Smooth muscle cell (in vitro differentiated cells): Measurements from ENCODE around the gene MTURN. TPM values are rescaled to one million over a fixed set of nuclear protein-coding genes. Genes with fewer than 3 reads are reported as not detected.
A peak's percentile ranks its signal among the peaks of the same experiment; 100 is the strongest.
"Not testable (repeated sequence)": the region's sequence is repeated elsewhere in the genome, so short reads cannot be mapped to it uniquely, and the experiment has no call there.

Source experiments
- DNase-seq: peaks from one replicate; lab custom pipeline; 2025; ENCODE audit not compliant: unreplicated experiment; lab: John Stamatoyannopoulos, UW
- H2AFZ ChIP-seq: fragments of 200-600 bp; sonication (generic); 2 replicates; pipeline ENCODE4 v1.6.0; 2016; ENCODE audit warnings: antibody characterized with exemption, low read depth, mild to moderate bottlenecking
- H3F3A ChIP-seq: fragments of 200-600 bp; sonication (generic); 2 replicates; pipeline ENCODE4 v1.6.0; 2017; ENCODE audit warnings: antibody characterized with exemption, low read depth
- H3K27ac ChIP-seq: fragments of 200-600 bp; sonication (generic); 2 replicates; pipeline ENCODE4 v1.5.1; 2016; ENCODE audit warnings: low read depth, mild to moderate bottlenecking
- H3K27me3 ChIP-seq: fragments of 200-600 bp; sonication (generic); 2 replicates; pipeline ENCODE4 v1.6.1; 2016; ENCODE audit warnings: low read depth, mild to moderate bottlenecking
- H3K36me3 ChIP-seq: fragments of 200-600 bp; sonication (generic); 2 replicates; pipeline ENCODE4 v1.5.1; 2016; ENCODE audit warnings: low read depth
- H3K4me1 ChIP-seq: fragments of 200-600 bp; sonication (generic); 2 replicates; pipeline ENCODE4 v1.5.1; 2016; ENCODE audit warnings: low read depth
- H3K4me2 ChIP-seq: fragments of 200-600 bp; sonication (generic); 2 replicates; pipeline ENCODE4 v1.6.0; 2016; ENCODE audit warnings: mild to moderate bottlenecking
- H3K4me3 ChIP-seq: fragments of 200-600 bp; sonication (generic); 2 replicates; pipeline ENCODE4 v1.5.1; 2016; ENCODE audit warnings: mild to moderate bottlenecking
- H3K79me2 ChIP-seq: fragments of 200-600 bp; sonication (generic); 2 replicates; pipeline ENCODE4 v1.6.0; 2016; ENCODE audit warnings: low read depth, mild to moderate bottlenecking
- H3K9ac ChIP-seq: fragments of 200-600 bp; sonication (generic); 2 replicates; pipeline ENCODE4 v1.6.0; 2016; ENCODE audit warnings: low read depth
- H3K9me3 ChIP-seq: fragments of 200-600 bp; sonication (generic); replicated peaks from 2 replicates; pipeline ENCODE4 v1.5.1; 2016; ENCODE audit warnings: low read depth
- H4K20me1 ChIP-seq: fragments of 200-600 bp; sonication (generic); 2 replicates; pipeline ENCODE4 v1.6.0; 2016; ENCODE audit warnings: low read depth
- CTCF ChIP-seq: fragments of 200-600 bp; sonication (generic); IDR thresholded peaks from 2 replicates; pipeline ENCODE4 v1.5.1; 2017; ENCODE audit warnings: borderline replicate concordance, mild to moderate bottlenecking, antibody characterized with exemption; ENCODE audit not compliant: insufficient read depth, poor library complexity, severe bottlenecking
- WGBS: methylation state at CpG from one replicate; pipeline ENCODE4 v1.1.7; 2016; ENCODE audit warnings: low lambda C conversion rate; 5-methylcytosine and 5-hydroxymethylcytosine counted together
- polyA plus RNA-seq: library from polyadenylated mRNA; unstranded; fragments of >200 nt; fragmentation: Nextera tagmentation; extraction: Ambion mirVana; gene quantifications from 2 replicates; pipeline ENCODE4 v1.2.1, GENCODE V29; 2016
- total RNA-seq: library from RNA; depleted of rRNA; stranded (reverse); fragments of >200 nt; gene quantifications from 2 replicates; pipeline ENCODE4 v1.2.3, GENCODE V29; 2014

The MTURN gene
- total and polyA plus RNA-seq, 2 experiments from 2014 or later, result 3.1 to 3.9 TPM

GRCh38 chr7:30090111-30090510, 44.7 kb upstream of the MTURN start:
- no peaks in the 10 kb centered on the region for H3K36me3 ChIP-seq
- no peak overlapping the region for H3K27ac ChIP-seq

GRCh38 chr7:30091491-30091912, 43.3 kb upstream of the MTURN start:
- no peaks in the 10 kb centered on the region for H3K27me3 ChIP-seq
- no peaks in the 10 kb centered on the region for H3K9me3 ChIP-seq
- no peaks in the 10 kb centered on the region for H3F3A ChIP-seq
- 52% methylated on average over 2 of the region's 2 CpGs for WGBS
- no peaks in the 10 kb centered on the region for H3K4me1 ChIP-seq
- peak overlapping the region; percentile 32 for H3K27ac ChIP-seq
- H2AFZ ChIP-seq, result no peak overlapping the region
- no peak overlapping the region for H3K4me3 ChIP-seq
- H3K36me3 ChIP-seq, result no peaks in the 10 kb centered on the region
- H4K20me1 ChIP-seq, result peaks cover 4% of the 10 kb centered on the region
- no peak overlapping the region for H3K4me2 ChIP-seq
- DNase-seq, result no peak
- H3K79me2 ChIP-seq, result no peaks in the 10 kb centered on the region
- no peak overlapping the region for H3K9ac ChIP-seq
- TF ChIP-seq CTCF, result no peak

More at GRCh38 chr7:30090111-30090510, 44.7 kb upstream of the MTURN start:
- no peak for TF ChIP-seq CTCF
- Histone ChIP-seq H3K4me3 (no peak overlapping the region), H4K20me1 (peaks cover 8% of the 10 kb centered on the region), H2AFZ (no peak overlapping the region), H3K9ac (no peak overlapping the region), H3K4me2 (no peak overlapping the region), H3K4me1 (no peaks in the 10 kb centered on the region), H3F3A (no peaks in the 10 kb centered on the region), H3K27me3 (no peaks in the 10 kb centered on the region), H3K79me2 (no peaks in the 10 kb centered on the region), H3K9me3 (no peaks in the 10 kb centered on the region)
- DNase-seq, result no peak
- 98% methylated on average over 3 of the region's 3 CpGs for WGBS

- no peaks in the 10 kb centered on the region for H3K4me1 ChIP-seq
- no peak overlapping the region for H3K9ac ChIP-seq
- H3K4me2 ChIP-seq, result no peak overlapping the region
- H3F3A ChIP-seq, result no peaks in the 10 kb centered on the region
- H3K27me3 ChIP-seq, result no peaks in the 10 kb centered on the region
- no peak for TF ChIP-seq CTCF
- no peaks in the 10 kb centered on the region for H4K20me1 ChIP-seq
- no peaks in the 10 kb centered on the region for H3K79me2 ChIP-seq
- no peaks in the 10 kb centered on the region for H3K9me3 ChIP-seq
- no peak overlapping the region for H2AFZ ChIP-seq
- H3K36me3 ChIP-seq, result no peaks in the 10 kb centered on the region
- WGBS, result 92% methylated on average over 5 of the region's 5 CpGs
- H3K4me3 ChIP-seq, result no peak overlapping the region
- no peak for DNase-seq
- peak overlapping the region; percentile 32 for H3K27ac ChIP-seq
These were observed 42.8 kb upstream of the MTURN start for GRCh38 chr7:30091987-30092386.

GRCh38 chr7:30093420-30093952, 41.3 kb upstream of the MTURN start:
- no peak for TF ChIP-seq CTCF
- Histone ChIP-seq H3K9me3 (no peaks in the 10 kb centered on the region), H4K20me1 (no peaks in the 10 kb centered on the region), H3K4me3 (no peak overlapping the region), H3K27me3 (no peaks in the 10 kb centered on the region), H3K79me2 (no peaks in the 10 kb centered on the region), H3F3A (no peaks in the 10 kb centered on the region), H3K4me2 (no peak overlapping the region), H3K36me3 (no peaks in the 10 kb centered on the region), H2AFZ (no peak overlapping the region), H3K4me1 (no peaks in the 10 kb centered on the region), H3K27ac (no peak overlapping the region), H3K9ac (no peak overlapping the region)
- 78% methylated on average over 5 of the region's 5 CpGs for WGBS
- DNase-seq, result no peak

GRCh38 chr7:30098599-30098998, 36.2 kb upstream of the MTURN start:
- not testable (repeated sequence) for H3K4me2 ChIP-seq, H3K79me2 ChIP-seq, H3K36me3 ChIP-seq, H3K4me1 ChIP-seq, H3K27me3 ChIP-seq, H4K20me1 ChIP-seq, H3K27ac ChIP-seq, H3F3A ChIP-seq, H2AFZ ChIP-seq, H3K9me3 ChIP-seq, H3K4me3 ChIP-seq, DNase-seq, H3K9ac ChIP-seq
- WGBS, result 97% methylated on average over 21 of the region's 21 CpGs
